HG03039 (cell line): Measurements from ENCODE around the gene TRMT61B.

Experiments used
- ATAC-seq: cut with Tn5 transposase; IDR thresholded peaks from one replicate; pipeline ENCODE4 v1.9.1; 2021; ENCODE audit warnings: mild to moderate bottlenecking, moderate library complexity; ENCODE audit not compliant: unreplicated experiment

The TRMT61B gene

DNA sequence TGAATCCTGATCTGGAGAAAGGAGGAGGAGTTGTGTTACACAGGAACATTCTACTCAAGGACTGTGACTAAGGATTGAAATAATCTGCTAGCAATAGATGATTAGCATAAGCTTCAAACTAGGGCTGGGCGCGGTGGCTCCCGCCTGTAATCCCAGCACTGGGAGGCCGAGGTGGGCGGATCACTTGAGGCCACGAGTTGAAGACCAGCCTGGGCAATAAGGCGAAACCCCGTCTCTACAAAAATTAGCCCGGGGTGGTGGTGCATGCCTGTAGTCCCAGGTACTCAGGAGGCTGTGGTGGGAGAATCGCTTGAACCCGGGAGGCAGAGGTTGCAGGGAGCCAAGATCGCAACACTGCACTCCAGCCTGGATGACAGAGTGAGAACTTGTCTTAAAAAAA lies 1.5 kb downstream of the TRMT61B start:
- ATAC-seq = no peak

DNA sequence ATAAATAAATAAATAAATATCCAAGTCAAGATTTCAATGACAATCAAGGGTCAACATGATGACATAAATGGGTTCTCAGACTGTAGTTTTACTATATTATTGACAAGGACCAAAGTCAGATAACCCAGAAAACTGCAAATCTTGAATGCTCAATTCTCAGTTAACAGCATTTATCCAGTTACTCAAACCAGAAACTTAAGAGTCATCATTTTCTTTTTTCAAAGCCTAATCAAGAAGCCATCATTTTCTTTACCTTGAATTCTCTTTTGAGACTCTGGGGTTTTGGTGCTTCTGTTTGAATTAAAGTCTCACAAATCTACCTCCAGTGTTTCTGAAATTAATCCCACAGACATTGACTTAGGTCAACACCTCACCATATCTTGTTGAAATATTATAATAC lies 14.1 kb downstream of the TRMT61B start:
- ATAC-seq = no peak

DNA sequence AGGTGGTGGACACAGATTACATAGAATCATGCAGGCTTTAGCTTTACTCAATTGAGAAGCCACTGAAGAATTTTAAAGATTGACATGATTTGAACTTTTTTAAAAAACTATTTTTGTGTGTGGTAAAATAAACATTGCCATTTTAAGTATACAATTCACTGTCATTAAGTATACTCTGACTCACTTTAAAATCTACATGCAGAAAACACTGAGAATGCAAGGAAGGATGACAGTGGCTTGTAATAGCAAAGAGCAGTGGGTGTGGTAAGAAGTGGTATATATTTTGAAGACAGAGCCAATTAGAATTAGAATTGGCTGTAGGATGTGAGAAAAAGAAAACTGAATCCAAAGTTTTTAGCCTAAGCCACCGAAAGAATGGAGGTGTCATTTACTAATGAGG lies 14.9 kb downstream of the TRMT61B start:
- no peak for ATAC-seq

- no peak for ATAC-seq
Observed at GRCh38 chr2:28842042-28842441, 28.1 kb downstream of the TRMT61B start.

DNA sequence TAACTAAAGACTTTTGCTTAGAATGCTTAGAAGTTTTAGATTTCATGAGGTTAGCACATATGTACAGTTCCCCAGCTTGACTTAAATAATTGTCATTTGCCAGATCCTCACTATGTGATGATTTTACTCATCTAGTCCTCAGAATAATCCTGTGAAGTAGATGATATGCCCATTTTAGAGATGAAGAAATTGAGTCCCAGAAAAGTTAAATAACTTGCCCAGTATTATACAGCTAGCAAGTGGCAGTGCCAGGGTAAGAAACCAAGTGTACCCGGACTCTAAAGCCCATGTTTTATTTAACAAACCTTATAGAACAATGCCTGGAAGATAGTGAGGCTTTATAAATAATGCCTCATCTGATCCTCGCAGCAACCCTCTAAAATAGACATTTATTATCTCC lies 31.1 kb downstream of the TRMT61B start:
- no peak for ATAC-seq

DNA sequence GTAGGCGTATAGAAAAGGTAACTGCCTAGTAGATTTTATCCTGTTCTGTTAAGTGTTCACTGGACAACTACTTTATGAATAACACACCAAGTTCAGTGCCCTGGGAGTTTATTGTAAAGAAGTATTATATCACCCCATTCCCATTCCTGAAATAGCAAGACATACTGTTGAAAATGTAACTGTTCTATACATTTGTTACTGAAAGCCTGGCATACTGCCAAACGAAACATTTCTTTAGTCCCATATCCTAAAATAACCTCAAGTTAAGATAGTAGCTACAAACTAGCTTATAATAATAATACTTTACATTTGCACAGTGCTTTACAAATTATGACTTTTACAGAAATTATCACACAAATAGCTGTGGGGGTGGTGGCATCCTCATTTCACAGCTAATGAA lies 34.3 kb downstream of the TRMT61B start:
- no peak for ATAC-seq

GRCh38 chr2:28833740-28834470 lies 36.2 kb downstream of the TRMT61B start:
- ATAC-seq = no peak

GRCh38 chr2:28828382-28828781 lies 41.7 kb downstream of the TRMT61B start:
- ATAC-seq = no peak

- ATAC-seq = no peak
Observed at GRCh38 chr2:28824870-28825269, 45.2 kb downstream of the TRMT61B start.

GRCh38 chr2:28824207-28824606 lies 45.9 kb downstream of the TRMT61B start:
- ATAC-seq = no peak

DNA sequence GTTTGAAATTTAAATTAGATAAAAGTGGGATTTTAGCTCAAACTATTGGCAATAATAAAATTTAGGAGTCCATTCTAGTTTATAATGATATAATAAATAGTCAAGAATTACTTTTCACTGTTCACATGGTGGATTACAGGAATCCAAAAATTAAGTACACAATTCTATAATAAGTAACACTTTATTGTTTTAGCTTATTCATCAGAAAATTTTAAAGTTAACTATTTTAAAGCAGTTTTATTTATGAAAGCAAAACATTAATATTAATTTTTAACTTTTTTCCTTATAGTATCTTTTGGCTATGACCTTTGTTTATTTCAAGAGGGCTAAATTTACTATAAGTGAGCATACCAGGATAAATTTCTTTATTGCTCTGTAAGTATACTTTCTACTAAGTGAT lies 48.1 kb downstream of the TRMT61B start:
- ATAC-seq = no peak

DNA sequence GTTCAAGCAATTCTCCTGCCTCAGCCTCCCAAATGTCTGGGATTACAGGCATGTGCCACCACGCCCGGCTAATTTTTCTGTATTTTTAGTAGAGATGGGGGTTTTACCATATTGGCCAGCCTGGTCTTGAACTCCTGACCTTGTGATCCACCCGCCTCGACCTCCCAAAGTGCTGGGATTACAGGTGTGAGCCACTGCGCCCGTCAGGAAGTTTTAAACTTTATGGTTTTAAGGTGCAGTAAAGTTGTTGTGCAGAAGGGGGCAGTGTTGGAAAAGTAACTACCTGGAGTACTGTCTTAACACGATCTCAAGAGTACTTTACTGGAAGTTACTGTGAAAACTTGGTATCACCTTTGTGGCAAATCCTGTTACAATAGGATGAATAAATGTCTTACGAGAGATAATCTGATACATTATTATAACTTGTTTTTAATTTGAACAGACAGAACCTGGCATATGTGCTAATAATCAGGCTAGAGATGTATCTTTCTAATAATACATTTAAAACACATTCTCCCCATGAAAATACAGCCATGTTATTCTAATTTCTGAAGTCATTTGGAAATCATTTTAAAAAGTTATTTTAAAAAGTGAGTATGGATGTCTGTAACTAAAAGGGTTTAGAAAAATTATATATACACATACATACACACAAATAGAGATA lies 48.7 kb downstream of the TRMT61B start:
- ATAC-seq = no peak

DNA sequence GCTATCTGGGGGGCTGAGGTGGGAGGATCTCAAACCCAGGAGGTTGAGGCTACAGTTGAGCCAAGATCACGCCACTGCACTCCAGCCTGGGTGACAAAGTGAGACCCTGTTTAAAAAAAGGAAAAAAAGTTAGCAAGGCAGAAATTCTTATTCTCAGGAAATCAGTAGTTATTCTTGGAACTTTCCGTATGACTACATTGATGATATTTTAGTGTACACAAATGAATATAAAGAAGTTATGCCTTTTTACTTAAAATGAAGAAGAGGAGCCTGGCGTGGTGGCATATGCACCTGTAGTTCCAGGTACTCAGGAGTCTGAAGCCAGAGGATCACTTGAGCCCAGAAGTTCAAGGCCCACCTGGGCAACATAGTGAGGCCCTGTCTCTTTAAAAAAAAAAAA lies 52.1 kb downstream of the TRMT61B start:
- ATAC-seq = no peak

DNA sequence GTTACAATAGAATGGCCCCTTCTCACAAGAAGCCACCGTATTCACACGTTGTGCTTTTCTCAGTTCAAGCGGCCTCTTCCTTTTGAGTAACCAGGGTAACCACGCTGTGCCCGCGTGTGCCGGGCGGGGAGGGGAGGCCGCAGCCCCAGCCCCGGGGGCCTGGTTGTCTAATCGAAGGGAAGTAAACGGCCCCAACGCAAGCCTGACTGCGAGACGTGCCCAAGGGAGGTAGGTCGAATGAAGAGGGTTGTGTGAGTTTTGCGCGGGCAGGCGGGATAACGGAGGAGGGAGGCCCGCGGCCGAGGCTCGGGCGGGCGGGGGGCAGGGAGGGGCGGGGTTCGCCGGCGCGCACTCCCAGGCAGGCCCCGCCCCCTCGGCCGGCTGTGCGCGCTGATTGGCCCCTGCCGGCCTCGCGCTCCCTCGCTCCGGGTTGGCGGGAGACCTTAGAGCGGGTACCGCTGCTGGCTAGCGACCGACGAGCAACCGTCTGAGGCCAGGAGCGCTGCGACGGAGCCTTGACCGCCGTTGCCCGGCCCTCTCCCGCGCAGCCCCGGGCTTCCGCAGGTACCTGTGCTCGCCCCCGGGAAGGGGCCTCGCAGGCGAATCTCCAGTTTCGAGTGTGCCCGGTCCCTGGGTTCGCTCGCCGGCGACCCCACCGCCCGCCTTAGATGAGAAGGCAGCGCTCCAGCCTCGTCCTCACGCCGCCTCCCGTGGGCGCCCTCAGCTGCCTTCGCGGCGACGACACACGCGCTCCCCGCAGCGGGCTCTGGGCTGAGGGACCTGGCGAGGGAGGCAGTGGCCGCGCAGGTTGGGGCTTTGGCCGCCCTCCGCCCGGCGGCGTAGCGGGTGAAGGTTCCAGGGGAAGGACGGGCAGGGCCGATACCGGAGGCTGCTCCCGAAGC lies 59.5 kb downstream of the TRMT61B start, which contains the start of gene SPDYA:
TSS of gene SPDYA (plus strand) at position 451 of the 902 bp plus-strand sequence. CDS start 5,181 bp downstream, outside the sequence.
- ATAC-seq = peak; percentile 81

DNA sequence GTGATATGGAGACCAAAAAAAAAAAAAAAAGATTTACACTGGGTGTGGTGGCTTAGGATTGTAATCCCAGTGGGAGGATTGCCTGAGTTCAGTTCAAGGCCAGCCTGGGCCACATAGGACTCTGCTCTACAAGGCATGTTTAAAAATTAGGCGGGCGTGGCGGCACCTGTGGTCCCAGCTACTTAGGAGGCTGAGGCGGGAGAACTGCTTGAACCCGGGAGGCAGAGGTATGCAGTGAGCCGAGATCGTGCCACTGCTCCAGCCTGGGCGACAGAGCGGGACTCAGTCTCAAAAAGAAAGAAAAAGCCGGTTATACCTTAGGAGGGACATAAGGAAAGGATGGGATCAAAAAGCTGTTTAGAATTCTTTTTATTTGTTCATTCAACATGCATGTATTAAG lies 60.2 kb downstream of the TRMT61B start:
- ATAC-seq = no peak

GRCh38 chr2:28802975-28803429 lies 67.1 kb downstream of the TRMT61B start:
- ATAC-seq = no peak

- no peak for ATAC-seq
Observed at GRCh38 chr2:28801726-28802125, 68.4 kb downstream of the TRMT61B start.
